HG03565 (cell line): Measurements from ENCODE around the gene PACS2.
"Not testable (repeated sequence)": the region's sequence is repeated elsewhere in the genome, so short reads cannot be mapped to it uniquely, and the experiment has no call there.

ENCODE experiments used
- ATAC-seq: cut with Tn5 transposase; IDR thresholded peaks from one replicate; pipeline ENCODE4 v1.9.1; 2021; ENCODE audit warnings: mild to moderate bottlenecking, moderate library complexity; ENCODE audit not compliant: unreplicated experiment

PACS2 gene

DNA sequence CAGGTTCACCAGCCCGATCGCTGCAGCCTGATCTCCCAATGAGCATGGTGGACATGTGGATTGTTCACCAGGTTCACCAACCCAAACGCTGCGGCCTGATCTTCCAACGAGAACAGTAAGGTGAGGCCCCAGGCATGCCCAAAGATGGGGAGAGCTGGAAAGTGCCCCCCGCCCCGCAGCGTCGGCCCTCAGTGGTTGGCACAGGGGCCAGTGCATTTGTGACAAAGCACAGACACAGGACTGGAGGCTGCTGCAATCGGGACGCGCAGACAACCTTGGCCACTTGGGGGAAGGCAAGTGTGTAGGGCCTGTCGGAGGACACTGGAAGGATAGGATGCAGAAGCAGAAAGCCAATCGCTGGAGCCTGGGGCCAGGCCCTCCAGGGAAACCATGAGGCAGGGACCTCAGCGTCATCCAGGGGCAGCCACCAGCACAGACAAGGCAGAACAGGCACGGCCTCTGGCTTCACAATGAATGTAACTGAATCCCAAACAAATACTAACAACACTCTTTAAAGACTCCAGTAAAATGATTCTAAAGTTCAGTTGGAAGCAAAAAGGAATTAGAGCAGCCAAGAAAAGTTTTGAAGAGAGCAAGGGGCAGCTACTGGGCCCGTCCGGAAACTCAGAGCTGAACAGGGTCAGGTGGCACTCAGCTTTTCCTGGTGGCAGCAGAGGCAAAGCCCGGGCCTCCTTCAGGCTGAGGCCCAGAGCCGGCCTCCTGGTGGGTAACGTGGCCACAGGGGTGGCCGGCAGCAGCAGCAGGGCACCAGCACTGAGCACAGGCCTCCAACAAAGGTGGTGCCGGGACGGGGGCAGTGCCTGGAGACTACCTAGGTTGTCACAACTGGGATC is 27.1 kb upstream of the PACS2 start:
- ATAC-seq = no peak

DNA sequence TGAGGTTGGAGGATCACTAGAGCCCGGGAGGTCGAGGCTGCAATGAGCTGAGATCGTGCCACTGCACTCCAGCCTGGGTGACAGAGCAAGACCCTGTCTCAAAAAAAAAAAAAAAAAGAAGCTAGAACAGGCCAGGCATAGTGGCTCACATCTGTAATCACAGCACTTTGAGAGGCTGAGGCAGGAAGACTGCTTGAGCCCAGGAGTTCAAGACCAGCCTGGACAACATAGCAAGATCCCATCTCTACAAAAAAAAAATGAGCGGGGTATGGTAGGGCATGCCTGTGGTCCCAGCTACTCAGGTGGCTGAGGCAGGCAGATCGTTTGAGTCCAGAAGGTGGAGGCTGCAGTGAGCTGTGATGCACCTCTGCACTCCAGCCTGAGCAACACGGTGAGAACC is 25.6 kb upstream of the PACS2 start:
- not testable (repeated sequence) for ATAC-seq

DNA sequence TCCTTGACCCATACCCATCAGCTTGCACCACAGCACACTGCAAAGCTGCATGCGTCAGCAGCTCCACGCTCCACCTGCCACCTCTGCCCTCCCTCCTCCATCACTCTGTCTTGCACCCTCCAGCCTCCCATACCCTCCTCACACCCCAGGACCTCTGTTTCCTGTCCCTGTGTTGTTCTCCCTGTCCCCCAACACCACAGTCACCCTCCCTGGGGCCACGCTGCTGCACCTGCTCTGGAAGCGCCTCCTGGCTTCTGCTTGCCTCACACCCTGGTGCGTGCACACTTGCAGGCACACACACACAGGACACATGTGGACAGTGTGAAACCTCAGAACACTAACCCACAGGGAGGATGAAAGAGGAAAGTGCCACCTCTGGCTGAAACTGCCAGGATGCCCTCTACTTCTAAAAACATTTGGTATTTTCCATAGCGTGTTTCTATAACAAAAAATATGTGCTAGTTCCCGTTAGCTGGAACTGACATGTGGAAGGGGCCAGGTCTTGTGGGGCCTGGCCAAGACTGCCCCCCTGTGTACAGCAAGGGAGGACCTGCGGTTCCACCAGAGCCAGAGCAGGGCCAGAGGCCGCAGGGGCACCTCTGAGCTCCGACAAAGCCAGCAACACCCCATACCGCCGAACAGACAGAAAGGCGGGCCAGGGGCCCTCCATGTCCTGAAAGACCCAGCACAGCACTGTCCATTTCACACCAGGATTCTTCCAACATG is 23.8 kb upstream of the PACS2 start:
- no peak for ATAC-seq

DNA sequence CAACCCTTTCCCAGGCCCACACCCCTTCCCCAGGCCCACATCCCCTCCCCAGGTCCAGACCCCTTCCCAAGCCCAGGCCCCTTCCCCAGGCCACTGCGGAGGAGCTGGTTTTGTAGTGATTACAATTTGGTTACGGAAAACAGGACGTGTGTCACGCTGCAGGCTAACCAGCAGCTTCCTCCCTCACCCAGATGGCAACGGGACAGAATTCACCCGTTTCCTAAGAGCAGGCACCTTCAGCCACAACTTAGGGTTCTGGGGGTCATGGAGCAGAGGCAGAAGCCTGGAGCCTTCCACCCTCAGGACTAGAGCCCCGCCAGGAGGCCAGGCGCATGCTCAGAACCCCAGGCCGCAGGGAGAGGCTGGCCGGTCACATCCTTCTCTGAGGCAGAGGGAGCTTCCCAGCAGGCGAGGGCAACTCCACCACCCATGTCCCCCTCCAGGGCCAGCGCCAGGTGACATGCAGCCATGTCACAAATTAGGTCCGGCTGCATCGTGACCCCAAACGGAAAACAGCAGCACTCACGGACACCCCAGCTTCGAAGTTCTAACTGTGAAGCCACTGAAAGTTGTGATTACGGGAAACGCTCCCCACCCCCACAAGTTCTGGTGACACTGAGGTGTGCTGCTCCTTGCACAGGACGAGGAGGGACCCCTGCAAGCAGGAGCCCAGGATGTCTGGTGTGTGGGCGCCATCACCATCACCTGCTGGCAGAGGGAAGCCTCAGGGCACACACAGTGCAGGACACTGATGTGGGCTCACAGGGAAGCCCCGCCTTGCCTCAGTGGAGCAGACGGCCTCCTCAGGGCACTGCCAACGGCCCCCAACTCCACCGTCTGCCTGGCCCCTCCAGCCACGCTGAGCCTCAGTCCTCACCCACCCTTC is 21.5 kb upstream of the PACS2 start:
- no peak for ATAC-seq

DNA sequence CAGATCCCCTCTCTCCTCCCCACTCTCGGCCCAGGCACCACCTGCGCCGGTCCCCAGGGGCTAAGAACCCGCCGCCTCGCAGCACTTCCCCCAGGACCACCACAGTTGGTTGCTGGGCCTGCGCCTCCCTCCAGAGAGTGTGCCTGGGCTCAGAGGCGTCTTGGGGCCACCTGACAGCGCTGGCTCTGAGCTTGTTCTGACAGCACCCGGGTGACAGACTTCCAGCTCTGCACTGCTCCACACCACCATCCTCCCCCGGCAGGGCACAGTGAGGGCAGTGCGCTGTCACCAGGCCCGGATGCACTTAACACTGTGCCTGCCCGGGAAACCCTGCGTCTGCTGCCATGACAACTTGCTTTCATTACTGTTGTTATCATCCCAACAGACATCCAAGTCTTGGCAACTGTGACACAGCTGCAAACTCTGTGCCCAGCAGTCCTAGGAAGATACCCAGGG is 20.4 kb upstream of the PACS2 start:
- no peak for ATAC-seq

DNA sequence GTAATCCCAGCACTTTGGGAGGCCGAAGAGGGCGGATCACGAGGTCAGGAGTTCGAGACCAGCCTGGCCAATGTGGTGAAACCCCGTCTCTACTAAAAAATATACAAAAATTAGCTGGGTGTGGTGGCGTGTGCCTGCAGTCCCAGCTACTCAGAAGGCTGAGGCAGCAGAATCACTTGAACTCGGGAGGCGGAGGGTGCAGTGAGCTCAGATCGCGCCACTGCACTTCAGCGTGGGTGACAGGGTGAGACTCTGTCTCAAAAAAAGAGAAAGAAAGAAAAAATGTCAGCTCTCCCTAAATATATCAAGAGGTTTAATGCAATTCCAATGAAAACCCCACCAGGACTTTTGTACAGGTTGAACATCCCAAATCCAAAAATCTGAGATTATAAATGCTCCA is 17.2 kb upstream of the PACS2 start:
- ATAC-seq = not testable (repeated sequence)

DNA sequence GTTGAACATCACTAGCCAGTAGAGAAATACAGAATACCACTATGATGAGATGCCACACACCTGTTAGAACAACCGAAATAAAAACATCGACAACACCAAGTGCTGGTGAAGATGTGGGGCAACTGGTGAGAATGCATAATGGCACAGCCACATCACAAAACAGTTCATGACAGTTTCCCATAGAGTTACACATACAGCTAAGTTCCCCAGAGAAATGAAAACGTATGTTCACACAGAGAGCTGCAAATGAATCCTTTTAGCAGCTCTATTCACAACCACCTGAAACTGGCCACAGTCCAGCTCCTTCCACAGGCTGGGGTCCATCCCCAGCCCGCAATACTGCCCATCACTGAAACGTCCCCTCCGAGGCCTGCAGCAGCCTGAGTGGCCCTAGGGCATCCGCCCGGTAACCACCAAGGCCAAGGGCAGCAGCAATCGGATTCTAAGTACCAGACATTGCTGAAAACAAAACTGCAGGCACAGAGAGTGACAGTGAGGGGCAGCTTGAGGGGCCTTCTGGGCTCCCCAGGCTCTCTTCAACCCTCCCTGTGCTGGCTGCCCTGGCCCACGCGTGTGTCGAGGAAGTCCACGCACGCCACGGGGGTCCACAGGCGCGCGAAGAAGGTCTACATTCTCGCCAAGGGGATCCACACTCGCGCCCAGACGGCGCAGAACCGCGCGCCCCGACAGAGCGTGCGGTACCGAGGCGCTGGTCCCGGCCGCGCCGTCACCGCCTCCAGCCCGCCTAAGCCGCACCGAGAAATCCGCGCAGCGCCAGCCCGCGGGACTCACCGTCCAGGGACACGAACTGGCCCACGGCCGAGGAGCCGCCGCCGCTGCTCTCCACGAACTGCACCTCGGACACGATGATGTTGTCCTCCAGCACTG is 14.7 kb upstream of the PACS2 start:
- peak; percentile 22 for ATAC-seq

DNA sequence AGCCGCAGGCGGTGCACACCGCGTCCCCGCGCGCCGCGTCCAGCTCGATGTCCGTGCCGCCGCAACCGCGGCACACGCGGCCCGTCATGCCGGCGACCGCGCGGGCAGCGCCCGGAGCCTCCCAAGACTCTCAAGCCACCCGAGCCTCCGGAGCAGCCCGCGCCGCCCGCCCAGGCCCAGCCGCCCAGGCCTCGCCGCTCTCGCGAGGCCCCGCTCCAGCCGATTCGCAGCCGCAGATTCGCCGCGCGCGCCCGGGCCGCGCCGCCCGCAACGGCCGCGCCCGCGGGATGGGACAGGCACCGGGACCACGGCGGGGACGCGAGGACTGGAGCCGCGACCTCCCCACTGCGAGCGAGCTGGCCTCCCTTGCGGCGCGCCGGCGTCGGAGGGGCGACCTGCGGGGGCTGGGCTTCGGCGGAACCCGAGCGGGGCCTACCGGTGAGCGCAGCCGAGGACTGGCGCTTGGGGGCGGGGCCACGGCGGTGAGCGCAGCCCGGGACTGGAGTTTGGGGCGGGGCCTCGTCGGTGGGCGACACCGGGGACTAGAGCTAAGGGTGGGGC is 13.9 kb upstream of the PACS2 start, which contains the start of gene BRF1:
Gene BRF1, minus strand, starts transcription at position 460 of the 561 bp plus-strand sequence. Its CDS starts 372 bp downstream, at position 88.
- ATAC-seq = peak; percentile 60

DNA sequence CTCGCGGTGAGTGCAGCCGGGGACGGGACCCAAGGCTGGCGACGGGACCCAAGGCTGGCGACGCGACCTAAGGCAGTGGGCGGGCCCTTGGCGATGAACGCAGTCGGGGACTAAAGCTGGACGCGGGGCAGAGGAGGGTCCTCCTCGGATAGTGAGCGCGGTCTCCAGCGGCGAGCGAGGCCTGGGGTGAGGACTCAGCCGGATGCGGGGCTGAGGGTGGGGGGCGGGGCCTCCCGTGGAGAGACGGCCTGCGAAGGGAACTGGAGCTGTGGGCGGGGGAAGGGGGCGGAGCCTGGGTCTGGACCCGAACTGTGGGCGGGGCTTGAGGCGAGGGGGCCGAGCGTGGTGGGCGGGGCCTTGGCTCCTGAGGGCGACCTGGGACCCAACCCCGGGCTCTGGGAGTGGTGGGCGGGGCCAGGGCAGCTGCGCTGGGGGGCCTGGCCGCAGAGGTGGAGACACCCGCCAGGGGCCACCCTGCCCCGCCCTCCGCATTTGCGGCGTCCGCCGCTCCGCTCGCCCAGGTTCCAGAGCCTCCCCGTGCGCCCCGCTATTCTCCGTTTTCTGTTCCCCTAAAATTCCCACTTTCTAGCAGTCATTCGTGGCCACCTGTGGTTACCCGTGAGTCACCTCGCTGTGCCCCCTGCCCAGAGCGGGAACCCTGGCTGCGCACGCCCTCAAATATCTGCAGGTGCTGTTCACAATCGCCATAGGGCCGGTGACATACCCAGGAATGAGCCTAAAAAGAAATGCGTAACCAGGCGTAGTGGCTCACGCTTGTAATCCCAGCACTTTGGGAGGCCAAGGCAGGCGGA is 13.2 kb upstream of the PACS2 start:
- ATAC-seq = peak; percentile 27

DNA sequence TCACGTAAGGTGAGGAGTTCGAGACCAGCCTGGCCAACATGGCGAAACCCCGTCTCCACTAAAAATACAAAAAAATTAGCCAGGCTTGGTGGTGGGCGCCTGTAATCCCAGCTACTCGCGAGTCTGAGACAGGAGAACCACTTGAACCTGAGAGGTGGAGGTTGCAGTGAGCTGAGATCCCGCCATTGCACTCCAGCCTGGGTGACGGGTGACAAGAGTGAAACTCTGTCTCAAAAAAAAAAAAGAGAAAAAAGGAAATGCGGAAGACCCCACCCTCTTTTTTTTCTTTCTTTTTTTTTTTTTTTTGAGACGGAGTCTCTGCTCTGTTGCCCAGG is 12.7 kb upstream of the PACS2 start:
- ATAC-seq = not testable (repeated sequence)

DNA sequence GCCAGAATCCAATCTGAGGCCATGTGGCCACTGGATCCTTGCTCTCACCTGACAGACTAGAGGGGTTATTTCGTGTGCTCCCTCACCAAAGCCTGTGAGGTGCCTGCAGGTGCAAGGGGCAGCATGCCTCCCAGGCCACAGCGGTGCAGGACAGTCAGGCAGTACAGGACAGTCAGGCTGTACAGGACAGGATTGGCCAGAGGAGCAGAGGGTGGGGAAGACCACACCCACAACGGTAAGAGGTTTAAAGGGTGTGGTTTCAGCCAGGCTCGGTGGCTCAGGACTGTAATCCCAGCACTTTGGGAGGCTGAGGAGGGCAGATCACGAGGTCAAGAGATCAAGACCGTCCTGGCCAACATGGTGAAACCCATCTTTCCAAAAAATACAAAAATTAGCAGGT is 10.6 kb upstream of the PACS2 start:
- no peak for ATAC-seq

DNA sequence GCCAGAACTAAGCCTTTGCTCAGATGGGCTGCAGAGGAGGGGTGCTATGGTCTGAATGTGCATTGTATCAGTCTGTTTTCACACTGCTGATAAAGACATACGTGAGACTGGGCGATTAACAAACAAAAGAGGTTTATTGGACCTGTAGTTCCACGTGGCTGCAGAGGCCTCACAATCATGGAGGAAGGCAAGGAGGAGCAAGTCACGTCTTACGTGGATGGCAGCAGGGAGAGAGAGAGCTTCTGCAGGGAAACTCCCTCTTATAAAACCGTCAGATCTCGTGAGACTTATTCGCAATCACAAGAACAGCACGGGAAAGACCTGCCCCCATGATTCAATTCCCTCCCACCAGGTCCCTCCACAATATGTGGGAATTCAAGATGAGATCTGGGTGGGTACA is 10.0 kb upstream of the PACS2 start:
- ATAC-seq = no peak

DNA sequence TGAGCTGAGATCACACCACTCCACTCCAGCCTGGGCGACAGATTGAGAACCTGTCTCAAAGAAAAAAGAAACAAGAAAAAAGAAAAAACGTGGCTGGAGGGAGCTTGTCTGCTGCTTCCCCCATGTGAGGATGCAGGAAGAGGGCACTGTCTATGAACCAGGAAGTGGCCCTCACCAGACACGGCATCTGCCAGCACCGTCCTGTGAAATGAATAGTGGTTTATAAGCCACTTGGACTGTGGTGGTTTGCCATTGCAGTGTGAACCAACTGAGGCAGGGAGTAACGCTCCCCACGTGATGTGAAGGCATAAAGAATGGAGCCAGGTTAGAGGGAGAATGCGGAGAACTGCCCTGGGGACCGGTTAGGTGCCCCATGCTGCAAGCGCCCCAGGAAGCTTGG is 9.2 kb upstream of the PACS2 start:
- ATAC-seq = no peak

DNA sequence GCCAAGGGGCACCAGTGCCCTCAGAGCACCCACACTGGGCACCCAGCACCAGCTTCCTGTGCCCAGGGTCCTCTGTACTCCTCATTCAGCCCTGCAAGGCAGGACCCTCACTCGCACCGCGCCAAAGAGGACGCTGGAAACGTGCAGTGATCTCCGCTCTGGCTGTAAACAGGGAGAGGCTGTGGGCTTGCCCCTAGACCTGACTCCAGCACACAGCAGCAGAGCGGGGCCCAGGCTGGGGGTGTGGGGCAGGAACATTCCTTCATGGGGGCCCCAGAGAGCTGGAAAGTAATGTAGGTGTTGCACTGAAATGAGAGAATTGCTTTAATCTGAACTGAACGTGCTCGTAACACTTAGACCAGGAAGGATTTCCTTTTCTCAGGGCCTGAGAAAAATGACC is 8.8 kb upstream of the PACS2 start:
- ATAC-seq = no peak

DNA sequence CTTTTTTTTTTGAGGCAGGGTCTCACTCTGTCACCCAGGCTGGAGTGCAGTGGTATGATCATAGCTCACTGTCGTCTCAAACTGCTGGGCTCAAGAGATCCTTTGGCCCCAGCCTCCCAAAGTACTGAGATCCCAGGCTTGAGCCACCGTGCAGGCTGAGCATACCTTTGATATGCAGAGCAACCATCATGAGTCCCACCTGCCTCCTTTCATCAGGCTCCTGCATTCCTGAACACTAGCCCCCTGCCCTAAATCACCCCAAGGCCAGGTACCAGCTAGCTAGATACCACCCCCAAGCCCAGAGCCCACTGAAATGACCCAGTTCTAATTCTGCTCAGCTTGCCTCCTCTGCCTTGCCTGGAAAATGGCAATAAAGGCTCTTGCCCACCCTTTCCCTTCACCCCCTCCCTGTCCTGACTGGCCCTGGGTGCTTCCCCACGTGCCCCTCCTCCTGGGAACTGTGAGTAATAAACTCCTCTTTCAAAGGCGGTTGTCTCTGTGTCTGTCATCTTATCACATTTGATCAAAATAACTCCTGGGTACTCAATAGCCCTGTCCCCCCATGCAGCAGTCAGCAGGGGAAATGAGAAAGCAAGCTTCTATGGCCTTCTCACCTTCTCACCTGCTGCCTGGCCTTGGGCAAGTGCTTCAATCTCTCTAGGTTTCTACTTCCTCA is 7.4 kb upstream of the PACS2 start:
- no peak for ATAC-seq

DNA sequence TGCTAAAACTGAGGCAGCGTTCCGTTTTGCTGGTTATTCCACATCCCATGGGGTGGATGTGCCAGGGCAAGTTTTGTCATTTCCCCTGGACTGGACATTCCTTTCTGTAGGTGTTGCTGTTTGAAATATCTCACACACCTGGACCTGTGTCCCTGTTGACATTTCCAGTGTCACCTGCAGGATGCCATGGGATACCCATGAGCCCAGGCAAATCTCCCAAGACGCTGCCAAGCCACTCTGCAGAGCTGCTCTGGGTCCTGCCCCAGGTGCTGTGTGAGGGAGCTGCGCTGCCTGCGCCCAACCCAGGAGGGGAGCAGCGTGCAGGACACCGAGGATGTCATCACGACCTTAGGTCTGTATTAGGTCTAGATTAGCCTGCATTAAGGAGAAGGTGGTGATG is 5.2 kb upstream of the PACS2 start:
- ATAC-seq = no peak

DNA sequence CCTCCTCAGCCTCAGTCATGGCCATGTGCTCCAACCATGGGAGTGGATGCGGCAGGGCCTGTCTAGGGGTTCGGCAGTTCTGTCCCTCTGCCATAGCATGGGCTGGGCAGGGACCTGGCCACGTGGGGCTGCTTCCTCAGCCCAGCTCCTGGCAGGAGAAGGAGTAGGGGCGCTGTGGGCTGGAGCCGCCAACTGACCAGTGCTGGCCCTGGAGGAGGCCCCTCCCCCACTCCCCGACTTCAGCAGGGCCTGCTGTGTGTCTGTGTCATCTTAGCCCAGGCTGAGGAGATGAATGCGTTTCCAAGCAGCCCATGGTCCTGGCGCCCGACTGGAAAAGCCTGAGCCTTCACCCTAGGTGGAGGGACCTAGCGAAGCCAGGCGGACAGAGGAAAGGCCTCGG is 2.7 kb upstream of the PACS2 start:
- ATAC-seq = no peak

DNA sequence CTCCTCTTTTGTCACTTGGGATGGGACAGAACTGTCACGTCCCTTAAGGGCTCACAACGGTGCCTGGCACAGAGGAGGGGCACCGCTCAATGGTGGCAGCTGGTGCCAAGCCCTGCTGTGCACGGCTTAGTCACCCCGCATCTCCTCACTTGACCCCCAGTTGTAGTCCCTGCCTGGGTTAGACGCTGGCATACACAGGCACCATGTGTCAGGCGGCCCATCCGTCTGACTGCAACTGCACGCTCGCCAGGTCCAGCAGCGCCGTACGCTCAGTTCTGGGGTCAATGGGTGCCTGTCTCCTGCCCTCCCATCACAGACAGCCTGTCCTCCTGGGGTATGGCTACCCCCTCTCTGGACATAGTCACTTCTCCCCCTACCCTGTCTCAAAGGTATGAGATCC is 1.6 kb upstream of the PACS2 start:
- ATAC-seq = no peak
